GM13976 (cell line): Measurements from ENCODE around the gene CASP7.

Experiments used
- DNase-seq: peaks from one replicate; pipeline ENCODE4 v3.0.0; 2012; ENCODE audit warnings: low spot score
- in situ Hi-C: fragments of 300-500 bp; cut with MboI; formaldehyde crosslinking; loops from one replicate; pipeline ENCODE4 v1.12.0; 2022; ENCODE audit warnings: low sequenced_read_pairs, mixed read lengths, inconsistent platforms; ENCODE audit not compliant: unreplicated experiment
- TF ChIP-seq, protein P1 (sequence below): IDR thresholded peaks from 2 replicates; pipeline ENCODE4 v1.5.1; 2012; ENCODE audit warnings: borderline replicate concordance, mild to moderate bottlenecking; ENCODE audit not compliant: insufficient read depth; ENCODE audit errors: extremely low read depth, missing control alignments, control extremely low read depth

The CASP7 gene

GRCh38 chr10:113745374-113745773 lies 65.7 kb downstream of the CASP7 start:
- no peak for DNase-seq
- TF ChIP-seq, protein P1, sequence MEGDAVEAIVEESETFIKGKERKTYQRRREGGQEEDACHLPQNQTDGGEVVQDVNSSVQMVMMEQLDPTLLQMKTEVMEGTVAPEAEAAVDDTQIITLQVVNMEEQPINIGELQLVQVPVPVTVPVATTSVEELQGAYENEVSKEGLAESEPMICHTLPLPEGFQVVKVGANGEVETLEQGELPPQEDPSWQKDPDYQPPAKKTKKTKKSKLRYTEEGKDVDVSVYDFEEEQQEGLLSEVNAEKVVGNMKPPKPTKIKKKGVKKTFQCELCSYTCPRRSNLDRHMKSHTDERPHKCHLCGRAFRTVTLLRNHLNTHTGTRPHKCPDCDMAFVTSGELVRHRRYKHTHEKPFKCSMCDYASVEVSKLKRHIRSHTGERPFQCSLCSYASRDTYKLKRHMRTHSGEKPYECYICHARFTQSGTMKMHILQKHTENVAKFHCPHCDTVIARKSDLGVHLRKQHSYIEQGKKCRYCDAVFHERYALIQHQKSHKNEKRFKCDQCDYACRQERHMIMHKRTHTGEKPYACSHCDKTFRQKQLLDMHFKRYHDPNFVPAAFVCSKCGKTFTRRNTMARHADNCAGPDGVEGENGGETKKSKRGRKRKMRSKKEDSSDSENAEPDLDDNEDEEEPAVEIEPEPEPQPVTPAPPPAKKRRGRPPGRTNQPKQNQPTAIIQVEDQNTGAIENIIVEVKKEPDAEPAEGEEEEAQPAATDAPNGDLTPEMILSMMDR: no peak
- in situ Hi-C loops: no loop called here

DNA sequence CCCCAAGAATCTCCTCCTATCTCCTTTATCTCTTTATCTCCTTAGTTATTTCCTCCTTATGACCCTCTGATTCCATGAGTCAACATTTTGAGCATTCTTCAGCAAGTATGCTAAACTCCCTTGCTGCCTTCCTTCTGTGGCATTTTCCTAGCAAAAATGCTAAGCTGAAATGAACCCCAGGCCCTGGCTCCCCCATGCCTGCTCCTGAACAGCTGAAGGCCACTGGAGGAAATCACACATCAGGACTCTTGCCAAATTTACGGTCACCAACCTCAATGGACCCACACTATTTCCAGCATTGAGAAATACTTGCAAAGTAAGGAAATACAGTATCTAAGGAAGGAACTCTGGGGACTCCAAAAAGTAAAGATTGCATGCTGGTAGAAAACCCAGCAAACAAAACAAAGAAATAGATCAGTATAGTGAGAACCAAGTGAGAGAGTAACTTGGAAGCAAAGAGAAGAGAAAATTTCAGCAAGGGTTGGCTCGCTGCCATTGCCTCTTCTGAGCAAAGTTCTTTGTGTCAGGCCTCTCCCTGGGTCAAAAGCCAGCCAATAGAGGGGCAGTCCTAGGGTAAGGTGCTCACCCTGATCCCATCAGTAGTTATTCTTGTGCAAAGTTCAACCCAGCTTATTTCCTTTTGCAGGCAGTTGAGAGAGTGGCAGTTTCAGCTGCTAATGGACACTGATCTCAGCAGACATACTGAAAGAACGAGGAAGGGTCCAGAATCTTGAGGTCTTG lies 66.7 kb downstream of the CASP7 start:
- TF ChIP-seq, protein P1: no peak
- no peak for DNase-seq
- in situ Hi-C loops: no loop called here

DNA sequence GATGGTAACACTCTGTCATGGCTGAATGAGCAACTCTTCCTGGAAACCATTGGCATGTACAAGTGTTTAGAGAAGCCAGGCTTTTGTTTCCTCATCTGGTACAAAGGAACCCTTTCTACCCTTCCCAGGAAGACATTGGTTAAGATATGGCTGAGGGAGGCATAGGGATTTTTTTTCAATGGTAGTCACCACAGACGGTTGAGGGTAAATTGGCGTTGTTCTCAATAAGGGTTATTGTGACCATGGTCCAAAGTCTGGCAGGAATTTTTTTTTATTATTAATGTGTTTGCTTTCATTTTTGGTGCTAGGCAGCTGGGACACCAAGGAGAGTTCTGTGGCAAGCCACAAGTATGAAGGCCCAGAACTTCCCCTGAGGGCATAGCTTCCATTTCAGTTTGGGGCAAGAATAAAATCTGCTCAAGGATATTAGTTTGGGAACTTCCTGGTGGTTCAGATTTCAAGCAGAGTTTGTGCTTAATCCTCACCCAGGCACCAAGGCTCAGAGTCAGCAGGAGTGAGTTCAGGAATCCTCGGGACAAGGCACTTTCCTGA lies 71.5 kb downstream of the CASP7 start, which contains the start of gene PLEKHS1:
Gene PLEKHS1, plus strand, starts transcription at position 502 of the 552 bp plus-strand sequence. CDS start 3,596 bp downstream, outside the sequence.
- DNase-seq: no peak
- in situ Hi-C loops: no loop called here

GRCh38 chr10:113752553-113752952 lies 72.8 kb downstream of the CASP7 start:
- TF ChIP-seq, protein P1: no peak
- DNase-seq: no peak
- in situ Hi-C loops: no loop called here

More for the DNA sequence above, 71.5 kb downstream of the CASP7 start, which contains the start of gene PLEKHS1:
- TF ChIP-seq, protein P1: no peak

GRCh38 chr10:113753020-113753692 lies 73.4 kb downstream of the CASP7 start:
- TF ChIP-seq, protein P1: no peak
- no peak for DNase-seq
- in situ Hi-C loops: no loop called here

- no peak for DNase-seq
- TF ChIP-seq, protein P1: no peak
- in situ Hi-C loops: no loop called here
Measured at GRCh38 chr10:113754125-113754524, 74.4 kb downstream of the CASP7 start.
